Eye (tissue), 1 donor: Measurements from ENCODE around the gene CNTROB.
A peak's percentile ranks its signal among the peaks of the same experiment; 100 is the strongest.

Source experiments
- DNase-seq: peaks from one replicate; pipeline ENCODE4 v3.0.0-alpha.2; 2015

CNTROB gene

GRCh38 chr17:7910281-7910680 is 21.7 kb upstream of the CNTROB start:
- no peak for DNase-seq

- no peak for DNase-seq
Observed at GRCh38 chr17:7910711-7911110, 21.3 kb upstream of the CNTROB start.

GRCh38 chr17:7911116-7911515 is 20.9 kb upstream of the CNTROB start:
- no peak for DNase-seq

GRCh38 chr17:7912927-7913524 is 19.0 kb upstream of the CNTROB start:
- peak; percentile 87 for DNase-seq

GRCh38 chr17:7915179-7915610 is 16.8 kb upstream of the CNTROB start:
- DNase-seq: no peak

- DNase-seq: peak; percentile 98
Observed at GRCh38 chr17:7915611-7916384, 16.2 kb upstream of the CNTROB start, which contains the start of gene RNF227. Gene RNF227, minus strand, starts transcription at chr17:7916289. Its CDS starts 94 bp downstream, at chr17:7916195.

GRCh38 chr17:7916385-7916682 is 15.7 kb upstream of the CNTROB start:
- DNase-seq: no peak

- DNase-seq: no peak
Observed at GRCh38 chr17:7916808-7917207, 15.2 kb upstream of the CNTROB start.

- DNase-seq: no peak
Observed at GRCh38 chr17:7922269-7922844, 9.6 kb upstream of the CNTROB start.

- DNase-seq: peak; percentile 96
Observed at GRCh38 chr17:7922845-7923628, 9.0 kb upstream of the CNTROB start.

- no peak for DNase-seq
Observed at GRCh38 chr17:7927596-7927995, 4.4 kb upstream of the CNTROB start.

GRCh38 chr17:7929158-7930023 is 2.6 kb upstream of the CNTROB start, which contains the start of gene KCNAB3:
Gene KCNAB3, minus strand, starts transcription at chr17:7929856. Its CDS starts 421 bp downstream, at chr17:7929435.
- peak; percentile 90 for DNase-seq

GRCh38 chr17:7930841-7931631 is 970 bp upstream of the CNTROB start:
- no peak for DNase-seq

- no peak for DNase-seq
Observed at GRCh38 chr17:7932483-7932891, 481 bp downstream of the CNTROB start.

GRCh38 chr17:7932949-7933348 is 943 bp downstream of the CNTROB start:
- DNase-seq: peak; percentile 74

- DNase-seq: no peak
Observed at GRCh38 chr17:7935859-7936258, 3.9 kb downstream of the CNTROB start.

- DNase-seq: no peak
Observed at GRCh38 chr17:7940034-7940433, 8.0 kb downstream of the CNTROB start.

GRCh38 chr17:7940743-7941142 is 8.7 kb downstream of the CNTROB start:
- no peak for DNase-seq

- DNase-seq: no peak
Observed at GRCh38 chr17:7943291-7943690, 11.3 kb downstream of the CNTROB start.

GRCh38 chr17:7944326-7944725 is 12.3 kb downstream of the CNTROB start:
- DNase-seq: no peak

GRCh38 chr17:7945651-7946050 is 13.6 kb downstream of the CNTROB start:
- no peak for DNase-seq
